Ishikawa (cell line): ENCODE results near the gene ACOX2.
A peak's percentile ranks its signal among the peaks of the same experiment; 100 is the strongest.

Experiments
- EP300 ChIP-seq: IDR thresholded peaks from 2 replicates; pipeline ENCODE4 v1.6.1; 2012; ENCODE audit warnings: borderline replicate concordance
- FOXM1 ChIP-seq: IDR thresholded peaks from 2 replicates; pipeline ENCODE4 v1.6.1; 2012; ENCODE audit warnings: low read depth, borderline replicate concordance
- RAD21 ChIP-seq: IDR thresholded peaks from 2 replicates; pipeline ENCODE4 v1.6.1; 2012; ENCODE audit warnings: low read depth
- TAF1 ChIP-seq: IDR thresholded peaks from 2 replicates; pipeline ENCODE4 v1.6.1; 2012; ENCODE audit warnings: low read depth, mild to moderate bottlenecking
- TCF12 ChIP-seq: IDR thresholded peaks from 2 replicates; pipeline ENCODE4 v1.6.1; 2012; ENCODE audit warnings: low read depth
- YY1 ChIP-seq: IDR thresholded peaks from 2 replicates; pipeline ENCODE4 v1.6.1; 2012; ENCODE audit warnings: low read depth
- TF ChIP-seq, protein P1 (sequence below): IDR thresholded peaks from 2 replicates; pipeline ENCODE4 v1.6.1; 2012

DNA sequence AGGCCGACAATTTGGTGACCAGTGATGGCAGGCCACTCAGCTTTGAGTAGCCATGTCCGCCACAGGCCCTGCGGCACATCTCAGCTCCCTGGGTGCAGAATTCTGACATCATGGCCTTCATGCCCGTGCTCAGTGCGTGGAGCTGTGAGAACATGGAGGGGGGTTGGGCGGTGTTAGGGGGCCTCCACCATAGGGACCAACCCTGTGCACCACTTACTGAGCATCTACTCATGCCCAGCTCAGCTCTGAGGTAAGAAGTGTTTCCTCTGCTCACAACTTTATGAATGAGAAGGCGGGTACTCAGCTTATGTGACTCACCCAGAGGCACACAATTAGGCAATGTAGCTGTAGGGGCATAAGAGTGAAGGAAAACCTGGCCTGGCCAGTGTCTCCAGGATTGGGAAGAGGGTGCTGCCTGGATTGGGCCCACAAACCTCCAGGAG lies 10.5 kb downstream of the ACOX2 start:
- TF ChIP-seq TAF1 = no peak
- peak; percentile 68; the same call in 1 of the 2 replicates for TF ChIP-seq YY1
- TF ChIP-seq EP300 = peak; percentile 69; the same call in 1 of the 2 replicates
- TF ChIP-seq, protein P1, sequence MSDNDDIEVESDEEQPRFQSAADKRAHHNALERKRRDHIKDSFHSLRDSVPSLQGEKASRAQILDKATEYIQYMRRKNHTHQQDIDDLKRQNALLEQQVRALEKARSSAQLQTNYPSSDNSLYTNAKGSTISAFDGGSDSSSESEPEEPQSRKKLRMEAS = peak; percentile 53; the same call in 1 of the 2 replicates
- TF ChIP-seq TCF12 = peak; percentile 72
- peak; percentile 34; the same call in 1 of the 2 replicates for TF ChIP-seq RAD21
- no peak for TF ChIP-seq FOXM1
